Muscle of leg (tissue), 16 donors: ENCODE data around the gene TAF1C. TPM values are rescaled to one million over a fixed set of nuclear protein-coding genes. Genes with fewer than 3 reads are reported as not detected.

ENCODE experiments used
- DNase-seq: peaks from one replicate; pipeline ENCODE4 v3.0.0; 2013
- H3K27ac ChIP-seq: one replicate; pipeline ENCODE4 v1.5.1; 2013; ENCODE audit warnings: mild to moderate bottlenecking, low read length, control low read depth
- H3K27me3 ChIP-seq: one replicate; pipeline ENCODE4 v1.6.1; 2013; ENCODE audit warnings: low read length; ENCODE audit not compliant: control insufficient read depth, insufficient read depth
- H3K36me3 ChIP-seq: one replicate; pipeline ENCODE4 v1.6.1; 2013; ENCODE audit warnings: low read length; ENCODE audit not compliant: control insufficient read depth, insufficient read depth
- H3K4me1 ChIP-seq: one replicate; pipeline ENCODE4 v1.6.1; 2013; ENCODE audit warnings: low read length; ENCODE audit not compliant: control insufficient read depth, insufficient read depth
- H3K4me3 ChIP-seq: one replicate; pipeline ENCODE4 v1.5.1; 2013; ENCODE audit warnings: low read length, control low read depth
- H3K9me3 ChIP-seq: replicated peaks from 2 replicates; pipeline ENCODE4 v1.6.1; 2013; ENCODE audit warnings: low read depth, low read length; ENCODE audit not compliant: control insufficient read depth
- WGBS: methylation state at CpG from one replicate; pipeline ENCODE4 v1.1.5; 2013; ENCODE audit warnings: missing lambda C conversion rate; ENCODE audit not compliant: insufficient coverage; 5-methylcytosine and 5-hydroxymethylcytosine counted together
- long read RNA-seq, 11 donors: transcript quantifications; one replicate each; lab custom pipeline, GENCODE V29; 2026
- polyA plus RNA-seq, 8 donors: library from polyadenylated mRNA; unstranded; fragments of 120-200 nt; gene quantifications; one replicate each; pipeline versions ENCODE4 v1.2.1 to v1.2.3, GENCODE V29; 2013; ENCODE audit warnings: inconsistent platforms in 1 of 8, low replicate concordance in 1 of 8; ENCODE audit not compliant: insufficient read length in 8 of 8, insufficient read depth in 1 of 8
- total RNA-seq: library from RNA; stranded (reverse); fragments of 120-200 nt; gene quantifications from one replicate; pipeline ENCODE4 v1.2.4, GENCODE V29; 2013

TAF1C gene, protein sequence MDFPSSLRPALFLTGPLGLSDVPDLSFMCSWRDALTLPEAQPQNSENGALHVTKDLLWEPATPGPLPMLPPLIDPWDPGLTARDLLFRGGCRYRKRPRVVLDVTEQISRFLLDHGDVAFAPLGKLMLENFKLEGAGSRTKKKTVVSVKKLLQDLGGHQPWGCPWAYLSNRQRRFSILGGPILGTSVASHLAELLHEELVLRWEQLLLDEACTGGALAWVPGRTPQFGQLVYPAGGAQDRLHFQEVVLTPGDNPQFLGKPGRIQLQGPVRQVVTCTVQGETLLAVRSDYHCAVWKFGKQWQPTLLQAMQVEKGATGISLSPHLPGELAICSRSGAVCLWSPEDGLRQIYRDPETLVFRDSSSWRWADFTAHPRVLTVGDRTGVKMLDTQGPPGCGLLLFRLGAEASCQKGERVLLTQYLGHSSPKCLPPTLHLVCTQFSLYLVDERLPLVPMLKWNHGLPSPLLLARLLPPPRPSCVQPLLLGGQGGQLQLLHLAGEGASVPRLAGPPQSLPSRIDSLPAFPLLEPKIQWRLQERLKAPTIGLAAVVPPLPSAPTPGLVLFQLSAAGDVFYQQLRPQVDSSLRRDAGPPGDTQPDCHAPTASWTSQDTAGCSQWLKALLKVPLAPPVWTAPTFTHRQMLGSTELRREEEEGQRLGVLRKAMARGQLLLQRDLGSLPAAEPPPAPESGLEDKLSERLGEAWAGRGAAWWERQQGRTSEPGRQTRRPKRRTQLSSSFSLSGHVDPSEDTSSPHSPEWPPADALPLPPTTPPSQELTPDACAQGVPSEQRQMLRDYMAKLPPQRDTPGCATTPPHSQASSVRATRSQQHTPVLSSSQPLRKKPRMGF
- 18.3 TPM for total RNA-seq
- polyA plus RNA-seq, result 10 to 100 TPM; 18.6 to 38.0 (median 24.5) TPM
- long read RNA-seq, donor 1, result 0 reads
- long read RNA-seq, donor 2, result 0 reads
- long read RNA-seq, donor 3, partial matches to known transcripts, result 0 of 4 reads
- long read RNA-seq, donor 3, other reads (novel, unspliced or antisense), result 0 of 4 reads
- long read RNA-seq, donor 4, partial matches to known transcripts, result 0 of 1 reads
- long read RNA-seq, donor 4, other reads (novel, unspliced or antisense), result 0 of 1 reads
- long read RNA-seq, donor 5, partial matches to known transcripts, result 27 of 27 reads
- long read RNA-seq, donor 5, other reads (novel, unspliced or antisense), result 0 of 27 reads
- long read RNA-seq, donor 6, result 0 reads
- long read RNA-seq, donor 7, result 0 reads
- long read RNA-seq, donor 8, partial matches to known transcripts, result 0 of 1 reads
- long read RNA-seq, donor 8, other reads (novel, unspliced or antisense), result 0 of 1 reads
- long read RNA-seq, donor 9, result 0 reads
- long read RNA-seq, donor 10, result 0 reads
- long read RNA-seq, donor 11, result 0 reads

DNA sequence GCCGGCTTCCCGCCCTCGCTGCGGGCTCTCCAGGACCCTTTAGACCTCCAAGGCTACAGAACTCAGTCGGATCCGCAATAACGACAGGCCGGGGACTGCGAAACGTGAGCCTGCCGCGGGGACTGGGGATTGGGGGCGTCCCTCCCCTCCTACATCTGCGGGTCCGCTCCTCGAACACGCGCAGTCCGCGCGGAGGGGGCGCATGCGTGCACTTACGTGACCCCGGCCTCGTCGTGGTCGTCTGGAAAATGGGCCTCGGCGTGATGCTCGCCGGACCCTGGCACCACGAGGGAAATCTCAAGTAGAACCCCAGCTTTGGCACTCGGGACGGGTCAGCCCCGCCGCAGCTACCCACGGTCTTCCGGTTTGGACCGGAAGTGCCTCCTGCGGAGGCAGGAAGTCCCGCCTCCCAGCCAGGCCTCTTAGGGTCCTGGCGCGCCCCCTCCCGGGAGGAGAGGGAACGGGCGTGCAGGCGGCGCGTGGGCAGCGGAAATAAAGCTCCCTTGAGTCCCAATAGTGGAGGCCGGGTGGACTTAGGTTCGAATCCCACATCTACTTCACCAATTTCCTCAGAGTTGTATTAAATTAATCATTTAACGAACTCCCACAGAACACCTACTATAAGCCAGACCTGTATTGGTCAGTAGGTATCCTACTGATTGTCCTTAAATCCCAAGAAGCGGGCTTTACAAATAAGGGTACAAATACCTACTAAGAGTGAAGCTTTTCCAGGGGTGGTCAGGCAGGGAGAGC lies at the start of gene TAF1C:
TAF1C (minus strand) TSS at position 373 of the 753 bp plus-strand sequence. CDS start 2,069 bp downstream, outside the sequence.
- under 1% methylated on average over 38 of the region's 55 CpGs for WGBS
- Histone ChIP-seq H3K27me3 (no peaks in the 10 kb centered on the region), H3K4me3 (peak within 1 kb of the TSS; percentile 97), H3K4me1 (peaks cover 20% of the 10 kb centered on the region), H3K27ac (peak within 1 kb of the TSS; percentile 48), H3K36me3 (peaks cover 34% of the 10 kb centered on the region), H3K9me3 (no peaks in the 10 kb centered on the region)
- peak; percentile 97 for DNase-seq

DNA sequence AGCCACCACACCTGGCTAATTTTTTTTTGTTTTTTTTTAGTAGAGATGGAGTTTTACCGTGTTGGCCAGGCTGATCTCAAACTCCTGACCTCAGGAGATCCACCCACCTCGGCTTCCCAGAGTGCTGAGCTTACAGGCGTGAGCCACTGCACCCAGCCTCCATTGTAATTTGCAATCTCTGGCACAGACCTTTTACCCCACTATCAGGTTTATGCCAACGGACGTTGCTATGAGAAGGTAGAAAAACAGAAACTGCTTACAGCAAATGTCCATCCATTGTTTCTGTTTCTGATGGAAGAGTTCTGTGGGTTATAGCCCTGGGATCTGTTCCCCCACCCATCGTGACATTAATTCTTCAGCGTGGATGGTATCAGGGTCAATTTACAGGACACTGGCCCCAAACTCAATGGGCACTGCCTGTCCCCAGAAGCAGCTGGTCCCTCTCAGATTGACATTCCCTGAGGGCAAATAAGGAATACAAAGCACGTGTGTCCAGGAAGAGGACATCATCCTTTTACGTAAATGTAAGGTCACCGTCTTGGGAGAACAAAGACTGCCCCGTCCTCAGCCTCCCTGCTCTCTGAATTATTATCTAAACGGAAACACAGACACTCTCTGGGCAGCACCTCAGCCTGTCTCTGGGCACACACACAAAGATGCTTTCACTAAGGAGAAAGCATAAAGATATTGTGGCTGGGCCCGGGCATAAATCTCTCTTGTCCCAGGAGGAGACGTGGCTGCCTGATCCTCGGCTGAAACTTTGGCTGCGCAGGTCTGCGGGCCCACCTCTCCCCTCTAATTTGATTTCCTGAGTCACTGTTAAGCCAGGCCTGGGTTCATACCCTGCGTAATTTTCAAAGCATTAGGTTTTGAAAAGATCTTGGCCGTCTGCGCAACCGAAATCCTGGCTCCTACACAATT lies 47.7 kb upstream of the TAF1C start:
- WGBS, result 32% methylated on average over 13 of the region's 21 CpGs
- Histone ChIP-seq H3K4me3 (no peak overlapping the region), H3K9me3 (no peaks in the 10 kb centered on the region), H3K27ac (peak overlapping the region; percentile 59), H3K27me3 (peaks cover 6% of the 10 kb centered on the region), H3K36me3 (no peaks in the 10 kb centered on the region), H3K4me1 (peaks cover 16% of the 10 kb centered on the region)
- peak; percentile 65 for DNase-seq

DNA sequence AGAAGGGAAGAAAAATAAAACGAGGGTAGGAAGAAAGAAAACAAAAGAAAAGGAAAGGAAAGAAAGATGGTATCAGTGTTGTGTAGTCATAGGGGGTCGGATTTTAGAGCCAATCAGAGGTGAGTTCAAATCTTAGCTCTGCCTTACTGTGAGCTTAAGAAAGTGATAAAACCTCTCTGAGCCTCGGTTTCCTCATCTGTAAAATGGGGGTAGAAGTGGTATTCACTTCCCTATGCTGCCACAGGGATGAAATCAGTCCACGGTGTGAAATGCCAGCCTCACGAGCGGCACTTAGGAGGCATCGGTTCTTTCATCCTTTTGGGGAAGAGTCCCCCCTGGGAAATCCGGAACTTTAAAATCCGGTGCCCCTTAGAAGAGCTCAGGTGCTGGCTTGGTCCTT lies 46.9 kb upstream of the TAF1C start:
- no peak for DNase-seq
- no peaks in the 10 kb centered on the region for H3K36me3 ChIP-seq
- H3K4me3 ChIP-seq, result no peak overlapping the region
- no peak overlapping the region for H3K27ac ChIP-seq
- 91% methylated on average over 7 of the region's 9 CpGs for WGBS
- H3K9me3 ChIP-seq, result no peaks in the 10 kb centered on the region
- peaks cover 15% of the 10 kb centered on the region for H3K4me1 ChIP-seq
- peaks cover 6% of the 10 kb centered on the region for H3K27me3 ChIP-seq

DNA sequence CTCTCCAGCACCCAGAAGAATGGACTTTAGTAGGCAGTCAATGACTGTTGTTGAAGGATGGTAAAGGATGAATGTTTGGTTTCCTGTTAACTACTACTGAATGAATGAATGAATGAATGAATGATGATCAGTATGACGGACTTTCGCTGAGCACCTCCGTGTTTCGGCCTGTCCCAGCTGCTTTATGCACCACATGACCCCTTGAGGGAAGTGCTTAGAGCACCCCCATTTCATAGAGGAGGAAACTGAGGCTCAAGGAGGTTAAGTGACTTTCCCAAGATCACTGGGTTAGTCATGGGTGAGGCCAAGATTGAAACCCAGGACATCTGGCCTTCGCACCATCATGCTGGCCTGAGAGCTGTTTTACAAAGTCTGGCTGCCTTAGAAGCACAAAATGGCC lies 46.1 kb upstream of the TAF1C start:
- 88% methylated on average over 5 of the region's 5 CpGs for WGBS
- no peaks in the 10 kb centered on the region for H3K36me3 ChIP-seq
- peaks cover 6% of the 10 kb centered on the region for H3K27me3 ChIP-seq
- no peak overlapping the region for H3K4me3 ChIP-seq
- no peak for DNase-seq
- no peak overlapping the region for H3K27ac ChIP-seq
- H3K9me3 ChIP-seq, result no peaks in the 10 kb centered on the region
- H3K4me1 ChIP-seq, result peaks cover 23% of the 10 kb centered on the region

DNA sequence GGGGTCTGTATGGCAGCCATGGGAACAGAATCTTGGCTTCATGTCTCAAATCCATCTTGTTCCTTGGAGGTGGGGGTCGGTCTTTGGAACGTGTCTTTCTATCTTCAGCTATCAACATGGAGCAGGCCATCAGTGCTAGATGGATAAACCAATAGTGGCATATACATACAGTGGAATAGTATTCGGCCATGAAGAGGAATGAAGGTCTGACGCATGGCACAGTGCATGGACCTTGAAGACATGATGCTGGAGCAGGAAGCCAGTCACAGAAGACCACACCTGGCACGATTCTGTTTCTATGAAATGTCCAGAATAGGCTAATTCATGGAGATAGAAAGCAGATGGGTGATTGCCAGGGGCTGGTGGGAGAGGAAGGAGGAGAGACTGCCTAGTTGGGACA lies 45.2 kb upstream of the TAF1C start:
- H3K27me3 ChIP-seq, result peaks cover 6% of the 10 kb centered on the region
- H3K27ac ChIP-seq, result no peak overlapping the region
- WGBS, result 88% methylated on average over 4 of the region's 5 CpGs
- H3K4me3 ChIP-seq, result no peak overlapping the region
- DNase-seq, result no peak
- no peaks in the 10 kb centered on the region for H3K9me3 ChIP-seq
- peaks cover 26% of the 10 kb centered on the region for H3K4me1 ChIP-seq
- H3K36me3 ChIP-seq, result no peaks in the 10 kb centered on the region

DNA sequence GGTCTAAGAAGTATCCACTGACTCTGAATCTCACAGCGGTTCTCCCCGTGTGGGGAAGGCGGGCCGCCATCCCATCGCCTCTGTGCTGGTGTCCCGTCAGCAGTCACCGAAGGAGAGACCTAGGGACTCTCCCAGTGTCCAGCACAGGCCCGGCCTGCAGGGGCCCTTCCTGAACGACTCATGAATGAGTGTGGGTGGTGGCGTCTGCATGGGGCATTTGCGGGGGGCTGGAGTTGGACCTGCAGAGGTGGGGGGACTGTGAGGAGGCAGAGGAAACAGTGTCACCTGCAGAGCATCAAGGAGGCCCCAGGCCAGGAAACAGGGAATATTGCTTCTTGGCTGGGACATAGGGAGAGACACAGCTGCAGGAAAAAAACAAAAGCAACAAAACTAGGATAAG lies 42.6 kb upstream of the TAF1C start:
- Histone ChIP-seq H3K27ac (peak overlapping the region; percentile 29), H3K4me1 (peaks cover 19% of the 10 kb centered on the region), H3K36me3 (no peaks in the 10 kb centered on the region), H3K4me3 (no peak overlapping the region), H3K9me3 (no peaks in the 10 kb centered on the region), H3K27me3 (peaks cover 8% of the 10 kb centered on the region)
- DNase-seq, result peak; percentile 84
- WGBS, result 41% methylated on average over 11 of the region's 11 CpGs

DNA sequence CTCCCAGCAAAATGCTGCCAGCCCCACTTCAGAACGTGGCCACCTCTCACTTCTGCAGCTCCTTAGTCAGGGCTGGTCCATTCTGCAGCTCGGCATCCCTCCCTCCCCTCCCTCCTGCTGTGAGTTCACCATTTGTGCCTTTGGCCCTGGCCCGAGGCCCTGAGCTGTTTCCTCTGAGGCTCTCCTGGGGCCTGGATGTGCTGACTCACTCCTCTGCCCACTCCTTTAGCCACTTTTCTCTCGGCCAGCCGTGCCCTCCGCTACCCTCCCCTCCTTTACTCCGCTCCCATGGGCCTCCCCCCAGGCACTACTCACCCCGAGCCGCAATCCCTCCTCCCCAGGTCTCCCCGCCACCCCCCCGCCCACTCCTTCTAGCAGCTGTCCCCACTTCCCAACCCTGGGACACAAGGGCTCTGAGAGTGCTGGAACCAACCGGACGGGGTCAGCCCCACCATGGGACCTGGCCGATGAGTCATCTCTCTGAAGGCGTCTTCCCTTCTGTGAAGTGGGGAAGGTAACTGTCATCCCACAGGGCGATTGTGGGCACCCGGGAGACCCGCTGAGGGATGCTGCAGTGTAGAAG lies 41.5 kb upstream of the TAF1C start:
- no peaks in the 10 kb centered on the region for H3K9me3 ChIP-seq
- peak; percentile 88 for DNase-seq
- H3K27ac ChIP-seq, result peak overlapping the region; percentile 35
- 8% methylated on average over 11 of the region's 18 CpGs for WGBS
- H3K27me3 ChIP-seq, result peaks cover 8% of the 10 kb centered on the region
- no peak overlapping the region for H3K4me3 ChIP-seq
- no peaks in the 10 kb centered on the region for H3K36me3 ChIP-seq
- H3K4me1 ChIP-seq, result peaks cover 16% of the 10 kb centered on the region

DNA sequence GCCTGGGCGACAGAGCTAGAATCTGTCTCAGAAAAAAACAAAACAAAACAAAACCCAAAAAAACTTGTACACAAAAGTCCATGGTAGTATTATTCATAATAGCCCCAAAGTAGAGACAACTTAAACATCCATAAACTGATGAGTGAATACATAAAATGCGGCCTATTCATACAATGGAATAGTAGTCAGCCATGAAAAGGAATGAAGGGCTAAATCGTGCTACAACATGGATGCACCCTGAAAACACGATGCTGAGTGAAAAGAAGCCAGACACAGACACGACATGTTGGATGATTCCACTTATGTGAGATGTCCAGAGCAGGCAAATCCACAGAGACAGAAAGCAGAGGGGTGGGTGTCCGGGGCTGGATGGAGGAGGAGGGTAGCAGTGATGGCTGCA lies 40.7 kb upstream of the TAF1C start:
- 77% methylated on average over 5 of the region's 6 CpGs for WGBS
- Histone ChIP-seq H3K36me3 (no peaks in the 10 kb centered on the region), H3K27me3 (peaks cover 8% of the 10 kb centered on the region), H3K27ac (no peak overlapping the region), H3K4me3 (no peak overlapping the region), H3K4me1 (peaks cover 16% of the 10 kb centered on the region), H3K9me3 (no peaks in the 10 kb centered on the region)
- no peak for DNase-seq
